ENCODE measurements around the gene SPATA45. TPM values are rescaled to one million over a fixed set of nuclear protein-coding genes. Genes with fewer than 3 reads are reported as not detected.

The SPATA45 gene
- total and polyA plus RNA-seq, 2 of the 8 experiments (the other 6 are each of a cell fraction or from before 2014, with no cell fraction given) = 0.21 to 0.65 TPM

DNA sequence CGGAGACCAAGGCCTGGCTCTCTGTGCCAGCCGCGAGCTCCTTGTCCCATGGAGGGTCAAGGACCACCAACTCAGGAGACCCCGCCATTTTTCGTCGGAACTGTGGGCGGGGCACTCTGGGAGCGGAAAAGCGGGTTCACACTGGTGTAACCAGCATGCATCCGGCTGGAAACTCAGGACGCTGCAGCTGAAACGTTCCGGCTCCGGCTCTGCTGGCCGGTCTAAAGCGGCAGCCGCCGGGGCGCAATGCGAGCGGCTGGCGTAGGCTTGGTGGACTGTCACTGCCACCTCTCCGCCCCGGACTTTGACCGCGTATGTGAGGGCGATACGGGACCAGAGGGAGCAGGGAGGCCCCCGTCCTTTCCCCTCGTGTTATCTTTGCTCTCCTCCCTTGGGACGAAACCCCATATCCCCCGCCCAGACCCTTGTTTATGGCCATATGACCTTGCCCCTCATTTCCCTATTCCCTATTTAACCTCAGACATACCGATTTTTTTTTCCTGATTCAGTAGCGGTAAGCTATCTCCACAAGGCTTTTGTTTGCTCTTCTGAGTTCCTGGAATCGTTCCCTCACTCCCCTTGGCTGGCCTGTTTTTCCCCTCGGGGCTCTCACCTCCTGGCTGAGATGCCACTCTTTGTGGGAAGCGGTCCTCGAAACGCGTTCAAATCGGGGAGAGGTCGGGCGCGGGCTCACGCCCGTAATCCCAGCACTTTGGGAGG lies 55.6 kb downstream of the SPATA45 start, which contains the start of the genes NSL1 and TATDN3 (continued):
- TF ChIP-seq CREB1 (IDR thresholded peaks at IDR 0.05) (peak; percentile 68), CBX8 (IDR thresholded peaks at IDR 0.05; ENCODE audit: borderline replicate concordance, low read depth, low read length) (no peak), RNF2 (IDR thresholded peaks at IDR 0.05; ENCODE audit: borderline replicate concordance, low read depth, low read length, missing control alignments, poor library complexity, severe bottlenecking) (no peak), BCL11A (IDR thresholded peaks at IDR 0.05; ENCODE audit: low read depth in 2 of 2, low read length in 2 of 2) (no peak), EP300 (IDR thresholded peaks at IDR 0.05; ENCODE audit: borderline replicate concordance in 1 of 2, low read depth in 2 of 2, low read length in 2 of 2) (peak in 1 of 2 experiments; percentile 88; a peak in 1 of 3 replicates), FOSL1 (IDR thresholded peaks at IDR 0.05; ENCODE audit: insufficient read depth, low read depth, low read length) (no peak), JUND (IDR thresholded peaks at IDR 0.05; ENCODE audit: low read length) (no peak), SP4 (IDR thresholded peaks at IDR 0.05; ENCODE audit: low read length) (no peak; the same call in 1 of the 2 replicates)
- TF ChIP-seq, protein P1, sequence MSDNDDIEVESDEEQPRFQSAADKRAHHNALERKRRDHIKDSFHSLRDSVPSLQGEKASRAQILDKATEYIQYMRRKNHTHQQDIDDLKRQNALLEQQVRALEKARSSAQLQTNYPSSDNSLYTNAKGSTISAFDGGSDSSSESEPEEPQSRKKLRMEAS (IDR thresholded peaks at IDR 0.05) = peak; percentile 79
- TF ChIP-seq, protein P2, sequence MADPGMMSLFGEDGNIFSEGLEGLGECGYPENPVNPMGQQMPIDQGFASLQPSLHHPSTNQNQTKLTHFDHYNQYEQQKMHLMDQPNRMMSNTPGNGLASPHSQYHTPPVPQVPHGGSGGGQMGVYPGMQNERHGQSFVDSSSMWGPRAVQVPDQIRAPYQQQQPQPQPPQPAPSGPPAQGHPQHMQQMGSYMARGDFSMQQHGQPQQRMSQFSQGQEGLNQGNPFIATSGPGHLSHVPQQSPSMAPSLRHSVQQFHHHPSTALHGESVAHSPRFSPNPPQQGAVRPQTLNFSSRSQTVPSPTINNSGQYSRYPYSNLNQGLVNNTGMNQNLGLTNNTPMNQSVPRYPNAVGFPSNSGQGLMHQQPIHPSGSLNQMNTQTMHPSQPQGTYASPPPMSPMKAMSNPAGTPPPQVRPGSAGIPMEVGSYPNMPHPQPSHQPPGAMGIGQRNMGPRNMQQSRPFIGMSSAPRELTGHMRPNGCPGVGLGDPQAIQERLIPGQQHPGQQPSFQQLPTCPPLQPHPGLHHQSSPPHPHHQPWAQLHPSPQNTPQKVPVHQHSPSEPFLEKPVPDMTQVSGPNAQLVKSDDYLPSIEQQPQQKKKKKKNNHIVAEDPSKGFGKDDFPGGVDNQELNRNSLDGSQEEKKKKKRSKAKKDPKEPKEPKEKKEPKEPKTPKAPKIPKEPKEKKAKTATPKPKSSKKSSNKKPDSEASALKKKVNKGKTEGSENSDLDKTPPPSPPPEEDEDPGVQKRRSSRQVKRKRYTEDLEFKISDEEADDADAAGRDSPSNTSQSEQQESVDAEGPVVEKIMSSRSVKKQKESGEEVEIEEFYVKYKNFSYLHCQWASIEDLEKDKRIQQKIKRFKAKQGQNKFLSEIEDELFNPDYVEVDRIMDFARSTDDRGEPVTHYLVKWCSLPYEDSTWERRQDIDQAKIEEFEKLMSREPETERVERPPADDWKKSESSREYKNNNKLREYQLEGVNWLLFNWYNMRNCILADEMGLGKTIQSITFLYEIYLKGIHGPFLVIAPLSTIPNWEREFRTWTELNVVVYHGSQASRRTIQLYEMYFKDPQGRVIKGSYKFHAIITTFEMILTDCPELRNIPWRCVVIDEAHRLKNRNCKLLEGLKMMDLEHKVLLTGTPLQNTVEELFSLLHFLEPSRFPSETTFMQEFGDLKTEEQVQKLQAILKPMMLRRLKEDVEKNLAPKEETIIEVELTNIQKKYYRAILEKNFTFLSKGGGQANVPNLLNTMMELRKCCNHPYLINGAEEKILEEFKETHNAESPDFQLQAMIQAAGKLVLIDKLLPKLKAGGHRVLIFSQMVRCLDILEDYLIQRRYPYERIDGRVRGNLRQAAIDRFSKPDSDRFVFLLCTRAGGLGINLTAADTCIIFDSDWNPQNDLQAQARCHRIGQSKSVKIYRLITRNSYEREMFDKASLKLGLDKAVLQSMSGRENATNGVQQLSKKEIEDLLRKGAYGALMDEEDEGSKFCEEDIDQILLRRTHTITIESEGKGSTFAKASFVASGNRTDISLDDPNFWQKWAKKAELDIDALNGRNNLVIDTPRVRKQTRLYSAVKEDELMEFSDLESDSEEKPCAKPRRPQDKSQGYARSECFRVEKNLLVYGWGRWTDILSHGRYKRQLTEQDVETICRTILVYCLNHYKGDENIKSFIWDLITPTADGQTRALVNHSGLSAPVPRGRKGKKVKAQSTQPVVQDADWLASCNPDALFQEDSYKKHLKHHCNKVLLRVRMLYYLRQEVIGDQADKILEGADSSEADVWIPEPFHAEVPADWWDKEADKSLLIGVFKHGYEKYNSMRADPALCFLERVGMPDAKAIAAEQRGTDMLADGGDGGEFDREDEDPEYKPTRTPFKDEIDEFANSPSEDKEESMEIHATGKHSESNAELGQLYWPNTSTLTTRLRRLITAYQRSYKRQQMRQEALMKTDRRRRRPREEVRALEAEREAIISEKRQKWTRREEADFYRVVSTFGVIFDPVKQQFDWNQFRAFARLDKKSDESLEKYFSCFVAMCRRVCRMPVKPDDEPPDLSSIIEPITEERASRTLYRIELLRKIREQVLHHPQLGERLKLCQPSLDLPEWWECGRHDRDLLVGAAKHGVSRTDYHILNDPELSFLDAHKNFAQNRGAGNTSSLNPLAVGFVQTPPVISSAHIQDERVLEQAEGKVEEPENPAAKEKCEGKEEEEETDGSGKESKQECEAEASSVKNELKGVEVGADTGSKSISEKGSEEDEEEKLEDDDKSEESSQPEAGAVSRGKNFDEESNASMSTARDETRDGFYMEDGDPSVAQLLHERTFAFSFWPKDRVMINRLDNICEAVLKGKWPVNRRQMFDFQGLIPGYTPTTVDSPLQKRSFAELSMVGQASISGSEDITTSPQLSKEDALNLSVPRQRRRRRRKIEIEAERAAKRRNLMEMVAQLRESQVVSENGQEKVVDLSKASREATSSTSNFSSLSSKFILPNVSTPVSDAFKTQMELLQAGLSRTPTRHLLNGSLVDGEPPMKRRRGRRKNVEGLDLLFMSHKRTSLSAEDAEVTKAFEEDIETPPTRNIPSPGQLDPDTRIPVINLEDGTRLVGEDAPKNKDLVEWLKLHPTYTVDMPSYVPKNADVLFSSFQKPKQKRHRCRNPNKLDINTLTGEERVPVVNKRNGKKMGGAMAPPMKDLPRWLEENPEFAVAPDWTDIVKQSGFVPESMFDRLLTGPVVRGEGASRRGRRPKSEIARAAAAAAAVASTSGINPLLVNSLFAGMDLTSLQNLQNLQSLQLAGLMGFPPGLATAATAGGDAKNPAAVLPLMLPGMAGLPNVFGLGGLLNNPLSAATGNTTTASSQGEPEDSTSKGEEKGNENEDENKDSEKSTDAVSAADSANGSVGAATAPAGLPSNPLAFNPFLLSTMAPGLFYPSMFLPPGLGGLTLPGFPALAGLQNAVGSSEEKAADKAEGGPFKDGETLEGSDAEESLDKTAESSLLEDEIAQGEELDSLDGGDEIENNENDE (IDR thresholded peaks at IDR 0.05; ENCODE audit: insufficient replicate concordance, low read length) = no peak

All from H1 (cell line).